Stomach (tissue), 9 donors: ENCODE results near the gene NR5A2. TPM values are rescaled to one million over a fixed set of nuclear protein-coding genes. Genes with fewer than 3 reads are reported as not detected.

Experiments used
- DNase-seq, 2 donors: peaks; one replicate each; pipeline versions ENCODE4 v3.0.0 to v3.0.0-alpha.2; 2013 to 2019
- H3K27ac ChIP-seq, 5 donors: fragments of 200-600 bp in 4 of 5; sonication (generic) in 4 of 5; one replicate each; pipeline ENCODE4 v1.5.1; 2013 to 2019; ENCODE audit warnings: mild to moderate bottlenecking in 1 of 5, moderate library complexity in 1 of 5
- H3K27me3 ChIP-seq, 3 donors: fragments of 200-600 bp; sonication (generic); one replicate each; pipeline ENCODE4 v1.5.1; 2017 to 2019; ENCODE audit warnings: mixed run types in 1 of 3
- H3K36me3 ChIP-seq, 4 donors: fragments of 200-600 bp; sonication (generic); 1 replicate in 3 of 4; 2 replicates in 1 of 4; pipeline ENCODE4 v1.5.1; 2016 to 2019
- H3K4me1 ChIP-seq, 4 donors: fragments of 200-600 bp; sonication (generic); one replicate each; pipeline ENCODE4 v1.5.1; 2016 to 2019
- H3K4me3 ChIP-seq, 4 donors: fragments of 200-600 bp; sonication (generic) in 3 of 4; one replicate each; pipeline ENCODE4 v1.5.1; 2016 to 2019; ENCODE audit warnings: mild to moderate bottlenecking in 1 of 4
- H3K9me3 ChIP-seq, 4 donors: fragments of 200-600 bp; sonication (generic); one replicate each; pipeline ENCODE4 v1.5.1; 2016 to 2019
- EP300 ChIP-seq: sonication (generic); formaldehyde crosslinking; IDR thresholded peaks from one replicate; pipeline ENCODE4 v1.6.1; 2017; ENCODE audit warnings: antibody characterized with exemption
- POLR2A ChIP-seq, 4 donors: fragments of 450-650 bp; IDR thresholded peaks; one replicate each; pipeline ENCODE4 v1.6.1; 2016; ENCODE audit warnings: antibody characterized with exemption in 4 of 4, control low read depth in 2 of 4, mild to moderate bottlenecking in 1 of 4, moderate library complexity in 1 of 4
- POLR2AphosphoS5 ChIP-seq, 3 donors: sonication (generic); formaldehyde crosslinking; IDR thresholded peaks; one replicate each; pipeline ENCODE4 v1.6.1; 2016; ENCODE audit warnings: antibody characterized with exemption in 3 of 3
- WGBS, 5 donors: extraction: QIAGEN DNeasy Blood & Tissue Kit in 3 of 5; methylation state at CpG; one replicate each; pipeline versions ENCODE4 v1.1.5 to v1.1.7; 2013 to 2018; 5-methylcytosine and 5-hydroxymethylcytosine counted together
- intact Hi-C: fragments of 100-400 bp; cut with DNase I; formaldehyde crosslinking; loops from one replicate; pipeline ENCODE4 v1.15.1; 2023; ENCODE audit warnings: low total_unique reads
- polyA plus RNA-seq, 3 donors: library from polyadenylated mRNA; stranded (reverse); fragments of 200-250 nt; gene quantifications; one replicate each; pipeline ENCODE4 v1.2.3, GENCODE V29; 2013
- total RNA-seq, 5 donors: library from RNA; depleted of rRNA; stranded (reverse); fragments of >200 nt; gene quantifications; one replicate each; pipeline versions ENCODE4 v1.1.0 to v1.2.3, GENCODE V29; 2014 to 2016
- TF ChIP-seq, protein P1 (sequence below), 7 experiments: fragments of 450-650 bp in 4 of 7; fragments of 200-600 bp in 3 of 7; sonication (generic) in 3 of 7; IDR thresholded peaks; one replicate each; pipeline ENCODE4 v1.5.1; 2016 to 2019; ENCODE audit warnings: antibody characterized with exemption in 7 of 7, control low read depth in 2 of 7, mild to moderate bottlenecking in 1 of 7
- donor health status: healthy with polysubstance abuse.
- donor health status: Bipolar disorder and iron deficiency.
- donor health status: healthy.

Gene NR5A2
- total and polyA plus RNA-seq, 8 donors = 0.33 to 227 (median 0.46) TPM; not detected in 1

- H3K9me3 ChIP-seq = no peaks in the 10 kb centered on the region
- no peak overlapping the region for H3K4me3 ChIP-seq
- H3K27me3 ChIP-seq = no peaks in the 10 kb centered on the region
- intact Hi-C loops = no loop called here
- peaks cover 0 to 14% (median 6%) of the 10 kb centered on the region in 4 donors for H3K4me1 ChIP-seq
- no peak overlapping the region for H3K27ac ChIP-seq
- DNase-seq = no peak
- 67 to 91% (median 83%) methylated on average over 4 of the region's 4 CpGs for WGBS, 5 donors
- no peaks in the 10 kb centered on the region for H3K36me3 ChIP-seq
- TF ChIP-seq, protein P1, sequence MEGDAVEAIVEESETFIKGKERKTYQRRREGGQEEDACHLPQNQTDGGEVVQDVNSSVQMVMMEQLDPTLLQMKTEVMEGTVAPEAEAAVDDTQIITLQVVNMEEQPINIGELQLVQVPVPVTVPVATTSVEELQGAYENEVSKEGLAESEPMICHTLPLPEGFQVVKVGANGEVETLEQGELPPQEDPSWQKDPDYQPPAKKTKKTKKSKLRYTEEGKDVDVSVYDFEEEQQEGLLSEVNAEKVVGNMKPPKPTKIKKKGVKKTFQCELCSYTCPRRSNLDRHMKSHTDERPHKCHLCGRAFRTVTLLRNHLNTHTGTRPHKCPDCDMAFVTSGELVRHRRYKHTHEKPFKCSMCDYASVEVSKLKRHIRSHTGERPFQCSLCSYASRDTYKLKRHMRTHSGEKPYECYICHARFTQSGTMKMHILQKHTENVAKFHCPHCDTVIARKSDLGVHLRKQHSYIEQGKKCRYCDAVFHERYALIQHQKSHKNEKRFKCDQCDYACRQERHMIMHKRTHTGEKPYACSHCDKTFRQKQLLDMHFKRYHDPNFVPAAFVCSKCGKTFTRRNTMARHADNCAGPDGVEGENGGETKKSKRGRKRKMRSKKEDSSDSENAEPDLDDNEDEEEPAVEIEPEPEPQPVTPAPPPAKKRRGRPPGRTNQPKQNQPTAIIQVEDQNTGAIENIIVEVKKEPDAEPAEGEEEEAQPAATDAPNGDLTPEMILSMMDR (IDR thresholded peaks at IDR 0.05) = no peak
- TF ChIP-seq POLR2A (IDR thresholded peaks at IDR 0.05) (no peak), EP300 (no peak), POLR2AphosphoS5 (IDR thresholded peaks at IDR 0.05) (no peak)
Observed at GRCh38 chr1:200179781-200180160, 152.3 kb downstream of the NR5A2 start.

- H3K4me3 ChIP-seq = no peak overlapping the region
- peaks cover 0 to 14% (median 6%) of the 10 kb centered on the region in 4 donors for H3K4me1 ChIP-seq
- intact Hi-C loops = no loop called here
- no peaks in the 10 kb centered on the region for H3K9me3 ChIP-seq
- H3K27me3 ChIP-seq = no peaks in the 10 kb centered on the region
- WGBS, 5 donors = 56 to 78% (median 73%) methylated on average over 4 of the region's 4 CpGs
- DNase-seq = no peak
- no peaks in the 10 kb centered on the region for H3K36me3 ChIP-seq
- TF ChIP-seq POLR2AphosphoS5 (IDR thresholded peaks at IDR 0.05) (no peak), POLR2A (IDR thresholded peaks at IDR 0.05) (no peak), EP300 (no peak)
- TF ChIP-seq, protein P1 (IDR thresholded peaks at IDR 0.05) = no peak
- H3K27ac ChIP-seq = no peak overlapping the region
Observed at GRCh38 chr1:200180821-200181220, 153.3 kb downstream of the NR5A2 start.

DNA sequence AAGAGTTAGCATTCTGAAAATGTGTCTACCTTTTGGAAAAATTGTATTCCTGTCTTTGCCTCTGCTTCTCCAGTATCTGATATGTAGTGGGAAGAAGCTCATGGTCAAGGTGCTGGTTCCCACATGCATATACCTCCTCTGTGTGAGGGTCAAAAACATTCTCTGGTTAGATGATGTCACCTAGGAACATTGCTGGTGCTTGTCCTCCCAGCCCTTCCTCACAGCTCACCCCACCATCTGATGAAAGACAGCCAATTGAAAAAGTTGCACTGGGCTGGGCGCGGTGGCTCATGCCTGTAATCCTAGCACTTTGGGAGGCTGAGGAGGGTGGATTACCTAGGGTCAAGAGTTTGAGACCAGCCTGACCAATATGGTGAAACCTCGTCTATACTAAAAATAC, 154.4 kb downstream of the NR5A2 start:
- Histone ChIP-seq H3K4me1 (peaks cover 0 to 14% (median 6%) of the 10 kb centered on the region in 4 donors), H3K27me3 (no peaks in the 10 kb centered on the region), H3K36me3 (no peaks in the 10 kb centered on the region), H3K27ac (no peak overlapping the region), H3K4me3 (no peak overlapping the region), H3K9me3 (no peaks in the 10 kb centered on the region)
- intact Hi-C loops = no loop called here
- WGBS, 5 donors = 85 to 100% (median 93%) methylated on average over 3 of the region's 3 CpGs
- no peak for DNase-seq
- TF ChIP-seq EP300 (no peak), POLR2A (IDR thresholded peaks at IDR 0.05) (no peak)
- TF ChIP-seq, protein P1 (IDR thresholded peaks at IDR 0.05) = no peak

DNA sequence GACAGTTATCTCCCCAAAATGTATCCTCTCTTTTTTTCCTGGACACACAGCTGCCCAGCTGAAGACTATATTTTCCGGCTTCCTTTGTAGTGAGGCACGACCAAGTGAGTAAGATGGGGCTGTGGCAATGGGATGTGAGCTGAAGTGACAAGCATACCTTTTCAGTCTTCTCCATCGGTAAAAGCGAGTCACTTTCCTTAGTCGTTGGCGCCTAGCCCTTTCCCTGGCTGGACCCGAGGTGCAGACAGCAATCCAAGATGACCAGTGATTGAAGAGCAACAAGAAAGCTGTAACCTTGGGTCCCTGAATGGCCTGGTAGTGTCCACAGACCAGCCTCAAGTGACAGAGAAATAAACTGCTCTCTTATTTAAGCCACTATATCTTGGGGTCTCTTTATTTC, 155.2 kb downstream of the NR5A2 start:
- H3K9me3 ChIP-seq = no peaks in the 10 kb centered on the region
- intact Hi-C loops = no loop called here
- no peak for TF ChIP-seq POLR2AphosphoS5 (IDR thresholded peaks at IDR 0.05)
- TF ChIP-seq EP300 = no peak
- TF ChIP-seq POLR2A (IDR thresholded peaks at IDR 0.05) = no peak
- TF ChIP-seq, protein P1 (IDR thresholded peaks at IDR 0.05) = no peak
- peaks cover 0 to 14% (median 6%) of the 10 kb centered on the region in 4 donors for H3K4me1 ChIP-seq
- H3K27me3 ChIP-seq = no peaks in the 10 kb centered on the region
- H3K4me3 ChIP-seq = no peak overlapping the region
- no peaks in the 10 kb centered on the region for H3K36me3 ChIP-seq
- DNase-seq = no peak
- no peak overlapping the region for H3K27ac ChIP-seq
- 84 to 90% (median 88%) methylated on average over 7 of the region's 7 CpGs for WGBS, 5 donors
